ENCODE results near the gene YBX1.

The YBX1 gene

DNA sequence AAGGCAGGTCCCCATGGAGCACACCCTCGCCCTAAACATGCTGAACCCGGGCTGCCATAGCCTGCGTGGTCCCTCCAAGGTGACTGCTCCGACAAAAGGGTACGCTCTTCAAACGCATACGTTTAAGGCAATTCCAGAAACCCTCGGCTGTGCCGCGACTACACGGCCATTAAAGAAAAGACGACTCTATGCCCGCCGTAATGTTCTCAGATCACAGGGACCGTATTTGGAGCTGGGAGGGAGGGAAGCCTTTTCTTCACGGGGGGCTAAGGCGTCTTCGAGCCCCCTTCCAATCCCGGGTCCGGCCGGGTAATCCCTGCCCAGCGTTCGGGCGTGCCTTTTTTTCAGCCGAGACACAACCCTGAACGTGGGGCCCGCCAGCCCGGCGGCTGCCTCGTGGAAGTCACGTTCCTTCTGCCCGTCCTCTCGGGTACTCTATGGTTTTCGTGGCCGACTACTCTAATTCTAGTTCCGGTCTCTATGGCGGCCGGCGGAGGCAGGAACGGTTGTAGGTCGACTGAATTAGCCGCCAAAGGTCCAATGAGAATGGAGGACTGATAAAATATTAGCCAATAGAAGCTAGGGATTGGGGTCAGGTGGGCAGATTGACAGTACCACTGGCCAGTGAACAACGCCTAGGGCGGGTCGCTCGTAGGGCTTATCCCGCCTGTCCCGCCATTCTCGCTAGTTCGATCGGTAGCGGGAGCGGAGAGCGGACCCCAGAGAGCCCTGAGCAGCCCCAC, at the start of gene YBX1:
Gene YBX1, plus strand, starts transcription at position 678 of the 743 bp plus-strand sequence. CDS start 148 bp downstream, outside the sequence.
- H3K4me3 ChIP-seq (ENCODE audit: low read depth, low read length): peak within 1 kb of the TSS; percentile 83
- ChIA-PET POLR2A (interaction anchor here (0.6 to 2.8 kb wide), 9 partner anchors 9 to 343 kb away, joined by 3 to 18 read pairs (median 4); partner anchors contain the start of gene PPIH), CTCF (interaction anchor here (0.9 to 2.6 kb wide), 4 partner anchors 10 to 42 kb away, joined by 3 to 7 read pairs (median 4); no protein-coding TSS in a partner anchor)
- TF ChIP-seq, protein P1, sequence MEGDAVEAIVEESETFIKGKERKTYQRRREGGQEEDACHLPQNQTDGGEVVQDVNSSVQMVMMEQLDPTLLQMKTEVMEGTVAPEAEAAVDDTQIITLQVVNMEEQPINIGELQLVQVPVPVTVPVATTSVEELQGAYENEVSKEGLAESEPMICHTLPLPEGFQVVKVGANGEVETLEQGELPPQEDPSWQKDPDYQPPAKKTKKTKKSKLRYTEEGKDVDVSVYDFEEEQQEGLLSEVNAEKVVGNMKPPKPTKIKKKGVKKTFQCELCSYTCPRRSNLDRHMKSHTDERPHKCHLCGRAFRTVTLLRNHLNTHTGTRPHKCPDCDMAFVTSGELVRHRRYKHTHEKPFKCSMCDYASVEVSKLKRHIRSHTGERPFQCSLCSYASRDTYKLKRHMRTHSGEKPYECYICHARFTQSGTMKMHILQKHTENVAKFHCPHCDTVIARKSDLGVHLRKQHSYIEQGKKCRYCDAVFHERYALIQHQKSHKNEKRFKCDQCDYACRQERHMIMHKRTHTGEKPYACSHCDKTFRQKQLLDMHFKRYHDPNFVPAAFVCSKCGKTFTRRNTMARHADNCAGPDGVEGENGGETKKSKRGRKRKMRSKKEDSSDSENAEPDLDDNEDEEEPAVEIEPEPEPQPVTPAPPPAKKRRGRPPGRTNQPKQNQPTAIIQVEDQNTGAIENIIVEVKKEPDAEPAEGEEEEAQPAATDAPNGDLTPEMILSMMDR (IDR thresholded peaks at IDR 0.05; ENCODE audit: insufficient read depth, low read length, missing control alignments): no peak
- DNase-seq (ENCODE audit: low read depth, low spot score): peak; percentile 96

DNA sequence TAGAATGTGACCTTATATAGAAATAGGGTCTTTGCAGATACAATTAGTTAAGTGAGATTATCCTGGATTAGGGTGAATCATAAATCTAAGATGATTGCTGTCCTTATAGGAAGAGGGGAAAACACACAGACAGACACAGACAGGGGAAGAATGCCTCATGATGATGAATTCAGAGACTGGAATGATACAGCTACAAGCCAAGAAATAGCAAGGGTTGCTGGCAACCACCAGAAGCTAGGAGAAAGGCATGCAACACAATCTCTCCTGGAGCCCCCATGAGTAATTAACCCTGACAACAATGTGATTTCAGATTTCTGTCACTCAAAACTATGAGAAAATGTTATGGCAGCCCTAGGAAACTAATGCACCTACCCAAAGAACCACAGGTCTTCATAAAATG, 43.1 kb upstream of the YBX1 start:
- POLR2A ChIA-PET: interaction anchor here (0.7 kb wide), 1 partner anchor 44 kb away, joined by 3 read pairs; no protein-coding TSS in a partner anchor
- no peak for DNase-seq (ENCODE audit: low read depth, low spot score)
- TF ChIP-seq, protein P1 (IDR thresholded peaks at IDR 0.05; ENCODE audit: insufficient read depth, low read length, missing control alignments): no peak
- no peak overlapping the region for H3K4me3 ChIP-seq (ENCODE audit: low read depth, low read length)
- CTCF ChIA-PET: no interaction called here

DNA sequence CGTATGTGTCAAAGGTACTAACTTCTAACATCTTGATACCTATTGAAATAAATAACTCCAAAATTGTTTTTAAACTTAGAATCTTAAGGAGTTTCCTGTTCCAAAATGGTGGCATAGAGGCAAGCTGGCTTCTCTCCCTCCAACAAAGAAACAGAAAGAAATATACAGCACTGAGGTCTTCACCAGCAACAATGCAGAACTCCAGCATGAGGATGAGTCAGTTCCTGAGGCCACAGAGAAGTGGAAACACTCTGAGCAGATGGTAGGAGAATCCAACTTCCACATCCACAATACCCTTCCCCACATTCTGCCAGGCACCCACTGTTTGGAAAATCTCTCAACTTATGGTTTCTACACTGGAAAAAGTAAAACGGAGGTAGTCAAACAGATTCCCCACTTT, 36.2 kb upstream of the YBX1 start:
- ChIA-PET CTCF (no interaction called here), POLR2A (no interaction called here)
- DNase-seq (ENCODE audit: low read depth, low spot score): no peak
- H3K4me3 ChIP-seq (ENCODE audit: low read depth, low read length): no peak overlapping the region
- TF ChIP-seq, protein P1 (IDR thresholded peaks at IDR 0.05; ENCODE audit: insufficient read depth, low read length, missing control alignments): no peak

- CTCF ChIA-PET: interaction anchor here (1.0 to 1.8 kb wide), 4 partner anchors 16 to 483 kb away, joined by 3 to 4 read pairs (median 4); no protein-coding TSS in a partner anchor
- no peak for DNase-seq (ENCODE audit: low read depth, low spot score)
These were observed 25.0 kb upstream of the YBX1 start for GRCh38 chr1:42657201-42657600.

DNA sequence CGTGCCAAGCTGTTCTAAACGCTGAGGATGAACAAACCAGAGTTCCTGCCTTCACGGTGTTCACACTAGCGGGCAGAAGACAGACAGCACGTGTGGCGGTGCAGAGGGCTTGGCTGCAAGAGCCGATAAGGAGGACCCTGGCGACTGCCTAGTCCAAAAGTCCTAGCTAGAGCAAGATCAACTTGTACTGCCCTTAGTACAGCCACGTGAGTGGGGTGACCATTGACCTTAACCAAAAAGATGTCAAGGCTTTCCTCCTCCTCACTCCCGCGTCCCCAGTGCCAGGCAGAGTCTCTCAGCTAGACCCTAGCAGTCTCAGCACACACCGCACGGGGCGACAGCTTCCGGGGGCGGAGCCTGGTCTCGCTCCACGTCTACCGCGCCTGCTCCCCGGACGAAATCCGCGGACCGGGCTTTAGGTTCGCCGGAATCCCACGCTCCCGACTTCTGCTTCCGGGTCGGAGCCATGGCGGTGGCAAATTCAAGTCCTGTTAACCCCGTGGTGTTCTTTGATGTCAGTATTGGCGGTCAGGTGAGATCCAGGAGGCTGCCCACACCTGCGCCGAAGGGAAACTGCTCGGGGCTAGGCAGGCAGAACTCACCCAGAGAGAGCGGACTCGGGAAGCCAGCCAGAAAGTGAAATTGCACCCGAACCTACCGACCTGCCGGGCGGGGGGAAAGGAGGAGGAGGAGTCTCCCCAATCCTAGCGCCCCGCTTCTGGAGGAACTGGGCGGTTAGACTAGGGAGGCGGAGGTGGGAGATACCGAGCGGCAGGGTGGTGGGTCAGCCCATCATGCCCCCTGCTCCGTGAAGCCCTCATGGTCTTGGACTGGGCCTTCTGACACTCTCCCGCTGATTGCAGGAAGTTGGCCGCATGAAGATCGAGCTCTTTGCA, 24.0 kb upstream of the YBX1 start, which contains the start of gene PPIH:
Gene PPIH, plus strand, starts transcription at position 443 of the 896 bp plus-strand sequence. Its CDS starts 24 bp downstream, at position 467.
- H3K4me3 ChIP-seq (ENCODE audit: low read depth, low read length): peak within 1 kb of the TSS; percentile 93
- peak; percentile 34 for DNase-seq (ENCODE audit: low read depth, low spot score)
- POLR2A ChIA-PET: interaction anchor here (0.9 to 1.9 kb wide), 2 partner anchors 24 to 108 kb away, joined by 3 to 18 read pairs; partner anchors contain the start of gene YBX1
- TF ChIP-seq, protein P1 (IDR thresholded peaks at IDR 0.05; ENCODE audit: insufficient read depth, low read length, missing control alignments): peak; percentile 37
- CTCF ChIA-PET: interaction anchor here (0.6 to 1.8 kb wide), 6 partner anchors 15 to 511 kb away, joined by 3 to 4 read pairs (median 3); no protein-coding TSS in a partner anchor

More at GRCh38 chr1:42657201-42657600, 25.0 kb upstream of the YBX1 start:
- TF ChIP-seq, protein P1 (IDR thresholded peaks at IDR 0.05; ENCODE audit: insufficient read depth, low read length, missing control alignments): no peak
- POLR2A ChIA-PET: interaction anchor here (0.9 to 1.9 kb wide), 2 partner anchors 25 to 109 kb away, joined by 3 to 18 read pairs; partner anchors contain the start of gene YBX1
- no peak overlapping the region for H3K4me3 ChIP-seq (ENCODE audit: low read depth, low read length)

All from AG04449 (cell line).